ENCODE results near the gene AGAP5. TPM values are rescaled to one million over a fixed set of nuclear protein-coding genes. Genes with fewer than 3 reads are reported as not detected.
A peak's percentile ranks its signal among the peaks of the same experiment; 100 is the strongest.
"Not testable (repeated sequence)": the region's sequence is repeated elsewhere in the genome, so short reads cannot be mapped to it uniquely, and the experiment has no call there.

AGAP5 gene
- total RNA-seq, 1 experiment from 2014 or later: 4.4 TPM

GRCh38 chr10:73695302-73695701 is 2.6 kb downstream of the AGAP5 start:
- H3K27me3 ChIP-seq (ENCODE audit: control insufficient read depth, insufficient read depth, low read length); DNase-seq; H3K4me3 ChIP-seq (ENCODE audit: insufficient read depth, low read depth, low read length); H3K36me3 ChIP-seq (replicated peaks; ENCODE audit: control insufficient read depth, insufficient read depth, low read length): not testable (repeated sequence)

- H3K36me3 ChIP-seq (replicated peaks; ENCODE audit: control insufficient read depth, insufficient read depth, low read length); H3K27me3 ChIP-seq (ENCODE audit: control insufficient read depth, insufficient read depth, low read length); H3K4me3 ChIP-seq (ENCODE audit: insufficient read depth, low read depth, low read length); DNase-seq: not testable (repeated sequence)
Observed at GRCh38 chr10:73690755-73691154, 7.2 kb downstream of the AGAP5 start.

GRCh38 chr10:73689596-73689995 is 8.3 kb downstream of the AGAP5 start:
- DNase-seq; H3K4me3 ChIP-seq (ENCODE audit: insufficient read depth, low read depth, low read length); H3K27me3 ChIP-seq (ENCODE audit: control insufficient read depth, insufficient read depth, low read length); H3K36me3 ChIP-seq (replicated peaks; ENCODE audit: control insufficient read depth, insufficient read depth, low read length): not testable (repeated sequence)

- DNase-seq; H3K36me3 ChIP-seq (replicated peaks; ENCODE audit: control insufficient read depth, insufficient read depth, low read length); H3K27me3 ChIP-seq (ENCODE audit: control insufficient read depth, insufficient read depth, low read length); H3K4me3 ChIP-seq (ENCODE audit: insufficient read depth, low read depth, low read length): not testable (repeated sequence)
Observed at GRCh38 chr10:73687641-73688040, 10.3 kb downstream of the AGAP5 start.

- not testable (repeated sequence) for H3K4me3 ChIP-seq (ENCODE audit: insufficient read depth, low read depth, low read length); H3K27me3 ChIP-seq (ENCODE audit: control insufficient read depth, insufficient read depth, low read length); H3K36me3 ChIP-seq (replicated peaks; ENCODE audit: control insufficient read depth, insufficient read depth, low read length); DNase-seq
Observed at GRCh38 chr10:73674546-73674945, 23.4 kb downstream of the AGAP5 start.

- DNase-seq; H3K36me3 ChIP-seq (replicated peaks; ENCODE audit: control insufficient read depth, insufficient read depth, low read length); H3K27me3 ChIP-seq (ENCODE audit: control insufficient read depth, insufficient read depth, low read length); H3K4me3 ChIP-seq (ENCODE audit: insufficient read depth, low read depth, low read length): not testable (repeated sequence)
Observed at GRCh38 chr10:73668378-73668777, 29.5 kb downstream of the AGAP5 start.

- H3K36me3 ChIP-seq (replicated peaks; ENCODE audit: control insufficient read depth, insufficient read depth, low read length); DNase-seq; H3K4me3 ChIP-seq (ENCODE audit: insufficient read depth, low read depth, low read length); H3K27me3 ChIP-seq (ENCODE audit: control insufficient read depth, insufficient read depth, low read length): not testable (repeated sequence)
Observed at GRCh38 chr10:73666153-73666809, 31.6 kb downstream of the AGAP5 start.

GRCh38 chr10:73665581-73665980 is 32.3 kb downstream of the AGAP5 start:
- not testable (repeated sequence) for DNase-seq; H3K27me3 ChIP-seq (ENCODE audit: control insufficient read depth, insufficient read depth, low read length); H3K36me3 ChIP-seq (replicated peaks; ENCODE audit: control insufficient read depth, insufficient read depth, low read length); H3K4me3 ChIP-seq (ENCODE audit: insufficient read depth, low read depth, low read length)

- not testable (repeated sequence) for H3K4me3 ChIP-seq (ENCODE audit: insufficient read depth, low read depth, low read length); H3K27me3 ChIP-seq (ENCODE audit: control insufficient read depth, insufficient read depth, low read length); DNase-seq; H3K36me3 ChIP-seq (replicated peaks; ENCODE audit: control insufficient read depth, insufficient read depth, low read length)
Observed at GRCh38 chr10:73664156-73665040, 33.5 kb downstream of the AGAP5 start.

- H3K27me3 ChIP-seq (ENCODE audit: control insufficient read depth, insufficient read depth, low read length); H3K4me3 ChIP-seq (ENCODE audit: insufficient read depth, low read depth, low read length); DNase-seq; H3K36me3 ChIP-seq (replicated peaks; ENCODE audit: control insufficient read depth, insufficient read depth, low read length): not testable (repeated sequence)
Observed at GRCh38 chr10:73663621-73664020, 34.3 kb downstream of the AGAP5 start.

GRCh38 chr10:73662705-73663104 is 35.2 kb downstream of the AGAP5 start:
- not testable (repeated sequence) for H3K4me3 ChIP-seq (ENCODE audit: insufficient read depth, low read depth, low read length); H3K27me3 ChIP-seq (ENCODE audit: control insufficient read depth, insufficient read depth, low read length); DNase-seq; H3K36me3 ChIP-seq (replicated peaks; ENCODE audit: control insufficient read depth, insufficient read depth, low read length)

- no peaks in the 10 kb centered on the region for H3K27me3 ChIP-seq (ENCODE audit: control insufficient read depth, insufficient read depth, low read length)
- no peaks in the 10 kb centered on the region for H3K36me3 ChIP-seq (replicated peaks; ENCODE audit: control insufficient read depth, insufficient read depth, low read length)
- H3K4me3 ChIP-seq (ENCODE audit: insufficient read depth, low read depth, low read length): no peak within 1 kb of the TSS
- no peak for DNase-seq
Observed at GRCh38 chr10:73655990-73656298, 42.0 kb downstream of the AGAP5 start, which contains the start of gene SYNPO2L. Gene SYNPO2L, minus strand, starts transcription at chr10:73656029. Its CDS starts 107 bp downstream, at chr10:73655922.

GRCh38 chr10:73655257-73655989 is 42.5 kb downstream of the AGAP5 start:
- no peaks in the 10 kb centered on the region for H3K27me3 ChIP-seq (ENCODE audit: control insufficient read depth, insufficient read depth, low read length)
- H3K36me3 ChIP-seq (replicated peaks; ENCODE audit: control insufficient read depth, insufficient read depth, low read length): no peaks in the 10 kb centered on the region
- no peak for DNase-seq
- no peak overlapping the region for H3K4me3 ChIP-seq (ENCODE audit: insufficient read depth, low read depth, low read length)

GRCh38 chr10:73653701-73654100 is 44.2 kb downstream of the AGAP5 start:
- no peak overlapping the region for H3K4me3 ChIP-seq (ENCODE audit: insufficient read depth, low read depth, low read length)
- H3K27me3 ChIP-seq (ENCODE audit: control insufficient read depth, insufficient read depth, low read length): no peaks in the 10 kb centered on the region
- DNase-seq: peak; percentile 65
- no peaks in the 10 kb centered on the region for H3K36me3 ChIP-seq (replicated peaks; ENCODE audit: control insufficient read depth, insufficient read depth, low read length)

- peak; percentile 34 for DNase-seq
- no peaks in the 10 kb centered on the region for H3K36me3 ChIP-seq (replicated peaks; ENCODE audit: control insufficient read depth, insufficient read depth, low read length)
- H3K4me3 ChIP-seq (ENCODE audit: insufficient read depth, low read depth, low read length): no peak overlapping the region
Observed at GRCh38 chr10:73653195-73653594, 44.7 kb downstream of the AGAP5 start.

More at GRCh38 chr10:73653195-73653594, 44.7 kb downstream of the AGAP5 start:
- no peaks in the 10 kb centered on the region for H3K27me3 ChIP-seq (ENCODE audit: control insufficient read depth, insufficient read depth, low read length)

All from H7 (cell line).